HepG2 (cell line): Measurements from ENCODE around the gene RSAD2. TPM values are rescaled to one million over a fixed set of nuclear protein-coding genes. Genes with fewer than 3 reads are reported as not detected.

Source experiments
- ATAC-seq: fragments of 200-7000 bp; cut with Tn5 transposase; 3 replicates; pipeline ENCODE4 v1.9.1; 2020; ENCODE audit warnings: mild to moderate bottlenecking, moderate library complexity
- BruUV-seq: library from RNA; stranded (reverse); fragments of 400-500 nt; replicated peaks from 2 replicates; lab custom pipeline; 2021; lab: Mats Ljungman, UMichigan
- CTCF ChIA-PET: fragments of 300-600 bp; formaldehyde crosslinking; extraction: SDS; loops from one replicate; lab custom pipeline; 2021; ENCODE audit warnings: low total read pairs, inconsistent platforms, low intra/inter-chr PET ratio; lab: Yijun Ruan, JAX
- POLR2A ChIA-PET: fragments of 350-600 bp; sonication (Branson Sonifier 250); formaldehyde crosslinking; loops from one replicate; lab custom pipeline; 2020; ENCODE audit warnings: antibody characterized with exemption, inconsistent platforms; lab: Yijun Ruan, JAX
- DNase-seq: peaks from one replicate; pipeline ENCODE4 v3.0.0-alpha.2; 2015; ENCODE audit warnings: low spot score
- FAIRE-seq: peaks from 3 replicates; lab custom pipeline; 2011; peaks lifted over from hg19 to GRCh38; lab: Jason Lieb, UNC
- H2AFZ ChIP-seq: one replicate; pipeline ENCODE4 v1.6.1; 2011; ENCODE audit warnings: low read length, inconsistent platforms
- H3K27ac ChIP-seq: fragments of 300-600 bp; 3 replicates; pipeline ENCODE4 v1.8.0; 2011; ENCODE audit warnings: mixed run types, mild to moderate bottlenecking, mixed read lengths, low read length, inconsistent platforms; ENCODE audit not compliant: insufficient read depth; ENCODE audit errors: extremely low read length
- H3K27me3 ChIP-seq, 2 experiments: fragments of 200-600 bp in 1 of 2; 2 replicates in 1 of 2; 3 replicates in 1 of 2; pipeline versions ENCODE4 v1.6.0 to v1.8.0; 2011; ENCODE audit warnings: low read length in 2 of 2, mild to moderate bottlenecking in 2 of 2, moderate library complexity in 2 of 2, inconsistent platforms in 1 of 2; ENCODE audit not compliant: insufficient read depth in 2 of 2, control insufficient read depth in 1 of 2
- H3K36me3 ChIP-seq, 2 experiments: fragments of 200-600 bp in 1 of 2; replicated peaks in 1 of 2; 2 replicates in 1 of 2; 3 replicates in 1 of 2; pipeline versions ENCODE4 v1.5.1 to v1.8.0; 2011; ENCODE audit warnings: low read length in 2 of 2, inconsistent platforms in 1 of 2; ENCODE audit not compliant: insufficient read depth in 2 of 2, control insufficient read depth in 1 of 2
- H3K4me1 ChIP-seq: 2 replicates; pipeline ENCODE4 v1.5.1; 2012; ENCODE audit warnings: low read length, inconsistent platforms; ENCODE audit not compliant: insufficient read depth
- H3K4me2 ChIP-seq: 2 replicates; pipeline ENCODE4 v1.6.0; 2011; ENCODE audit warnings: low read depth, low read length, inconsistent platforms
- H3K4me3 ChIP-seq, 3 experiments: fragments of 200-600 bp in 1 of 3; sonication (generic), shearing (Covaris generic) in 1 of 3; replicated peaks in 1 of 3; 2 replicates each; pipeline ENCODE4 v1.5.1; 2011 to 2016; ENCODE audit warnings: low read length in 3 of 3, inconsistent platforms in 2 of 3, low read depth in 2 of 3, mild to moderate bottlenecking in 2 of 3, control low read depth in 1 of 3, mixed read lengths in 1 of 3; ENCODE audit not compliant: insufficient read depth in 1 of 3
- H3K79me2 ChIP-seq: one replicate; pipeline ENCODE4 v1.6.1; 2011; ENCODE audit warnings: low read length, inconsistent platforms; ENCODE audit not compliant: insufficient read depth
- H3K9ac ChIP-seq: 2 replicates; pipeline ENCODE4 v1.6.0; 2011; ENCODE audit warnings: mild to moderate bottlenecking, low read depth, low read length, inconsistent platforms; ENCODE audit not compliant: insufficient read depth
- H3K9me3 ChIP-seq: 2 replicates; pipeline ENCODE4 v1.5.1; 2012; ENCODE audit warnings: mild to moderate bottlenecking, low read length
- H4K20me1 ChIP-seq: 2 replicates; pipeline ENCODE4 v1.6.0; 2011; ENCODE audit warnings: inconsistent platforms, mild to moderate bottlenecking, low read length, moderate library complexity; ENCODE audit not compliant: insufficient read depth
- CENPT ChIP-seq: sonication (generic); formaldehyde crosslinking; IDR thresholded peaks from 2 replicates; pipeline ENCODE4 v1.8.0; 2022; ENCODE audit warnings: low read depth, mild to moderate bottlenecking, moderate library complexity, missing genetic modification reagents
- GLMP ChIP-seq: sonication (generic); formaldehyde crosslinking; IDR thresholded peaks from 2 replicates; pipeline ENCODE4 v1.9.0; 2021; ENCODE audit warnings: missing genetic modification reagents, mild to moderate bottlenecking, borderline replicate concordance
- HES4 ChIP-seq: sonication (generic); formaldehyde crosslinking; IDR thresholded peaks from 2 replicates; pipeline ENCODE4 v1.9.0; 2021; ENCODE audit warnings: mild to moderate bottlenecking, missing genetic modification reagents, borderline replicate concordance
- NFKB2 ChIP-seq: sonication (generic); formaldehyde crosslinking; IDR thresholded peaks from 2 replicates; pipeline ENCODE4 v1.4.0; 2020; ENCODE audit warnings: missing genetic modification reagents, borderline replicate concordance
- PBX3 ChIP-seq: sonication (generic); formaldehyde crosslinking; IDR thresholded peaks from 2 replicates; pipeline ENCODE4 v1.8.1; 2023; ENCODE audit warnings: missing genetic modification reagents, inconsistent platforms, borderline replicate concordance
- PHF21A ChIP-seq: sonication (generic); formaldehyde crosslinking; IDR thresholded peaks from 2 replicates; pipeline ENCODE4 v1.5.0; 2020; ENCODE audit warnings: mild to moderate bottlenecking, missing genetic modification reagents
- THYN1 ChIP-seq: sonication (generic); formaldehyde crosslinking; IDR thresholded peaks from 2 replicates; pipeline ENCODE4 v1.8.1; 2023; ENCODE audit warnings: low read depth, mild to moderate bottlenecking, moderate library complexity, missing genetic modification reagents, borderline replicate concordance
- TRIM22 ChIP-seq: fragments of 450-650 bp; IDR thresholded peaks from 2 replicates; pipeline ENCODE4 v1.6.1; 2017
- ZBTB39 ChIP-seq: sonication (generic); formaldehyde crosslinking; IDR thresholded peaks from 2 replicates; pipeline ENCODE4 v1.5.0; 2020; ENCODE audit warnings: missing genetic modification reagents
- ZNF317 ChIP-seq: sonication (generic); formaldehyde crosslinking; IDR thresholded peaks from 2 replicates; pipeline ENCODE4 v1.5.0; 2020; ENCODE audit warnings: mild to moderate bottlenecking, missing genetic modification reagents
- ZNF83 ChIP-seq: sonication (generic); formaldehyde crosslinking; IDR thresholded peaks from 2 replicates; pipeline ENCODE4 v1.4.0; 2020; ENCODE audit warnings: missing genetic modification reagents, mild to moderate bottlenecking, borderline replicate concordance
- WGBS: methylation state at CpG from one replicate; pipeline ENCODE4 v1.1.6; 2017; ENCODE audit warnings: low lambda C conversion rate; 5-methylcytosine and 5-hydroxymethylcytosine counted together
- in situ Hi-C: cut with HindIII; loops from 2 replicates; pipeline ENCODE4 v1.10.0; 2017; ENCODE audit warnings: low pct_unique_long_range_greater_than_20kb; ENCODE audit not compliant: extremely low pct_ligation_motif_present
- intact Hi-C: fragments of 100-400 bp; cut with micrococcal nuclease; formaldehyde crosslinking; loops from one replicate; pipeline ENCODE4 v1.10.0; 2022; ENCODE audit not compliant: unreplicated experiment
- polyA plus RNA-seq, 8 experiments: library from polyadenylated mRNA; depleted of rRNA in 3 of 8; stranded (reverse) in 7 of 8; unstranded in 1 of 8; fragments of >200 nt; fragmentation: Illumina TruSeq in 4 of 8; extraction: Trizol in 4 of 8; gene quantifications; 2 replicates each; pipeline versions ENCODE4 v1.2.1 to v1.2.3, GENCODE V29; 2011 to 2016; ENCODE audit warnings: low read depth in 4 of 8, missing spikeins in 1 of 8, mixed read lengths in 1 of 8; ENCODE audit not compliant: insufficient read depth in 1 of 8
- total RNA-seq, 5 experiments: library from RNA; depleted of rRNA; stranded (reverse); fragments of >200 nt; fragmentation: Illumina TruSeq; extraction: Trizol; gene quantifications; 2 replicates each; pipeline ENCODE4 v1.2.3, GENCODE V29; 2016; ENCODE audit warnings: low read depth in 1 of 5

RSAD2 gene
- total and polyA plus RNA-seq, 2 of the 13 experiments (the other 11 are each of a cell fraction or from before 2014, with no cell fraction given) = 0.11 TPM; not detected in 1

GRCh38 chr2:6831229-6831628, 46.3 kb upstream of the RSAD2 start:
- ATAC-seq (no peak), DNase-seq (no peak), FAIRE-seq (no peak)
- ChIA-PET CTCF (no interaction called here), POLR2A (no interaction called here)
- 2% methylated on average over 1 of the region's 1 CpG for WGBS
- Histone ChIP-seq H3K27me3 (no peaks in the 10 kb centered on the region), H3K4me2 (no peak overlapping the region), H2AFZ (no peak overlapping the region), H3K36me3 (no peaks in the 10 kb centered on the region), H4K20me1 (no peaks in the 10 kb centered on the region), H3K4me1 (no peaks in the 10 kb centered on the region), H3K4me3 (no peak overlapping the region), H3K9me3 (peaks cover 22% of the 10 kb centered on the region; the same call in 1 of the 2 replicates), H3K79me2 (no peaks in the 10 kb centered on the region), H3K27ac (no peak overlapping the region), H3K9ac (no peak overlapping the region)
- peak; percentile 96 for TF ChIP-seq ZNF317 (CRISPR knock-in tag)
- TF ChIP-seq NFKB2 (CRISPR knock-in tag) = no peak
- in situ Hi-C loops = no loop called here
- intact Hi-C loops = no loop called here
- no TSS peak for BruUV-seq

GRCh38 chr2:6832596-6833299, 44.8 kb upstream of the RSAD2 start:
- H4K20me1 ChIP-seq = no peaks in the 10 kb centered on the region
- BruUV-seq = no TSS peak
- H3K27me3 ChIP-seq = no peaks in the 10 kb centered on the region
- no peak overlapping the region for H3K9ac ChIP-seq
- H3K4me2 ChIP-seq = no peak overlapping the region
- no peaks in the 10 kb centered on the region for H3K79me2 ChIP-seq
- no peak overlapping the region for H2AFZ ChIP-seq
- FAIRE-seq (no peak), ATAC-seq (no peak), DNase-seq (no peak)
- no peak overlapping the region for H3K27ac ChIP-seq
- no peak overlapping the region for H3K4me3 ChIP-seq
- in situ Hi-C loops = no loop called here
- H3K36me3 ChIP-seq = no peaks in the 10 kb centered on the region
- CTCF ChIA-PET = no interaction called here
- intact Hi-C loops = no loop called here
- POLR2A ChIA-PET = no interaction called here
- H3K9me3 ChIP-seq = peaks cover 22% of the 10 kb centered on the region; the same call in 1 of the 2 replicates
- WGBS = 2% methylated on average over 2 of the region's 2 CpGs
- H3K4me1 ChIP-seq = no peaks in the 10 kb centered on the region
- TF ChIP-seq GLMP (CRISPR knock-in tag) (no peak), CENPT (CRISPR knock-in tag) (no peak), HES4 (CRISPR knock-in tag) (no peak), PHF21A (no peak), ZBTB39 (CRISPR knock-in tag) (no peak), TRIM22 (no peak), PBX3 (no peak), THYN1 (CRISPR knock-in tag) (no peak), ZNF83 (CRISPR knock-in tag) (no peak)
